Measurements from ENCODE around the gene CDR2. TPM values are rescaled to one million over a fixed set of nuclear protein-coding genes. Genes with fewer than 3 reads are reported as not detected.
A peak's percentile ranks its signal among the peaks of the same experiment; 100 is the strongest.
"Not testable (repeated sequence)": the region's sequence is repeated elsewhere in the genome, so short reads cannot be mapped to it uniquely, and the experiment has no call there.

CDR2 gene
- total RNA-seq, 1 experiment from 2014 or later = 14.7 TPM

- no peaks in the 10 kb centered on the region for H3K4me1 ChIP-seq (ENCODE audit: insufficient read depth, low read length)
- peaks cover 54% of the 10 kb centered on the region for H3K79me2 ChIP-seq (ENCODE audit: low read length)
- peaks cover 7% of the 10 kb centered on the region for H3K36me3 ChIP-seq (ENCODE audit: low read depth, low read length)
- no peaks in the 10 kb centered on the region for H3K9me2 ChIP-seq (replicated peaks; ENCODE audit: low read length)
- H3K9ac ChIP-seq (ENCODE audit: low read length) = no peak overlapping the region
- no peaks in the 10 kb centered on the region for H3F3A ChIP-seq (ENCODE audit: low read length, unreplicated experiment)
- H3K9me3 ChIP-seq (ENCODE audit: low read length) = no peaks in the 10 kb centered on the region
- H2AFZ ChIP-seq (ENCODE audit: low read length) = no peak overlapping the region
- no peaks in the 10 kb centered on the region for H3K27me3 ChIP-seq (ENCODE audit: low read length)
- no TSS peak for BruUV-seq (replicated peaks)
- ATAC-seq (no peak), DNase-seq (no peak)
- ChIA-PET POLR2A (ENCODE audit: unreplicated experiment) (no interaction called here), CTCF (no interaction called here)
- H3K27ac ChIP-seq (ENCODE audit: low read length) = no peak overlapping the region
- H4K20me1 ChIP-seq (ENCODE audit: low read length) = peaks cover 17% of the 10 kb centered on the region
- H3K4me2 ChIP-seq (ENCODE audit: low read length) = no peak overlapping the region
- no peak overlapping the region for H3K4me3 ChIP-seq (ENCODE audit: low read length)
- TF ChIP-seq CTCF (conservative IDR thresholded peaks at IDR 0.05; ENCODE audit: low read depth, low read length) (no peak), EZH2phosphoT487 (IDR thresholded peaks at IDR 0.05; ENCODE audit: borderline replicate concordance, low read length) (no peak), EZH2 (IDR thresholded peaks at IDR 0.05; ENCODE audit: low read length, unreplicated experiment) (no peak)
- intact Hi-C loops (cut with micrococcal nuclease) = no loop called here
These were observed 71.5 kb downstream of the CDR2 start for GRCh38 chr16:22302776-22303363.

GRCh38 chr16:22301423-22301822 is 73.0 kb downstream of the CDR2 start:
- H3K4me1 ChIP-seq (ENCODE audit: insufficient read depth, low read length); CTCF ChIA-PET; H3K27me3 ChIP-seq (ENCODE audit: low read length); H3K9ac ChIP-seq (ENCODE audit: low read length); POLR2A ChIA-PET (ENCODE audit: unreplicated experiment); DNase-seq; H2AFZ ChIP-seq (ENCODE audit: low read length); BruUV-seq (replicated peaks); H3K27ac ChIP-seq (ENCODE audit: low read length); H3K36me3 ChIP-seq (ENCODE audit: low read depth, low read length); H3K4me3 ChIP-seq (ENCODE audit: low read length); intact Hi-C loops (cut with micrococcal nuclease); H3K4me2 ChIP-seq (ENCODE audit: low read length); ATAC-seq; H3F3A ChIP-seq (ENCODE audit: low read length, unreplicated experiment); H3K9me3 ChIP-seq (ENCODE audit: low read length); H3K9me2 ChIP-seq (replicated peaks; ENCODE audit: low read length): not testable (repeated sequence)
- H3K79me2 ChIP-seq (ENCODE audit: low read length) = peaks cover 60% of the 10 kb centered on the region
- peaks cover 17% of the 10 kb centered on the region for H4K20me1 ChIP-seq (ENCODE audit: low read length)

GRCh38 chr16:22300427-22301071 is 73.9 kb downstream of the CDR2 start:
- TF ChIP-seq EZH2 (IDR thresholded peaks at IDR 0.05; ENCODE audit: low read length, unreplicated experiment) = no peak
- no peak for TF ChIP-seq EZH2phosphoT487 (IDR thresholded peaks at IDR 0.05; ENCODE audit: borderline replicate concordance, low read length)
- TF ChIP-seq CTCF (conservative IDR thresholded peaks at IDR 0.05; ENCODE audit: low read depth, low read length) = peak; percentile 68
- Histone ChIP-seq H4K20me1 (ENCODE audit: low read length) (peaks cover 17% of the 10 kb centered on the region), H3K9ac (ENCODE audit: low read length) (no peak overlapping the region), H3K4me2 (ENCODE audit: low read length) (no peak overlapping the region), H3K27me3 (ENCODE audit: low read length) (no peaks in the 10 kb centered on the region), H3K9me3 (ENCODE audit: low read length) (no peaks in the 10 kb centered on the region), H3K4me1 (ENCODE audit: insufficient read depth, low read length) (no peaks in the 10 kb centered on the region), H3K4me3 (ENCODE audit: low read length) (no peak overlapping the region), H3K79me2 (ENCODE audit: low read length) (peaks cover 60% of the 10 kb centered on the region), H3K9me2 (replicated peaks; ENCODE audit: low read length) (no peaks in the 10 kb centered on the region), H3F3A (ENCODE audit: low read length, unreplicated experiment) (no peaks in the 10 kb centered on the region), H2AFZ (ENCODE audit: low read length) (no peak overlapping the region), H3K27ac (ENCODE audit: low read length) (no peak overlapping the region), H3K36me3 (ENCODE audit: low read depth, low read length) (peaks cover 7% of the 10 kb centered on the region; the same call in 1 of the 2 replicates)
- DNase-seq (peak; percentile 57), ATAC-seq (peak; percentile 16; the same call in 1 of the 2 replicates)
- intact Hi-C loops (cut with micrococcal nuclease) = no loop called here
- ChIA-PET CTCF (interaction anchor here (0.6 to 0.8 kb wide), 2 partner anchors 96 to 104 kb away, joined by 3 to 5 read pairs; no protein-coding TSS in a partner anchor), POLR2A (ENCODE audit: unreplicated experiment) (no interaction called here)
- BruUV-seq (replicated peaks) = no TSS peak
